Right kidney (tissue), 1 donor: ENCODE results near the gene PHC2.

ENCODE experiments used
- DNase-seq: peaks from one replicate; pipeline ENCODE4 v3.0.0-alpha.2; 2016

Gene PHC2

GRCh38 chr1:33425900-33426299 is 5.0 kb downstream of the PHC2 start:
- no peak for DNase-seq

GRCh38 chr1:33424610-33425009 is 6.3 kb downstream of the PHC2 start:
- DNase-seq, result no peak

GRCh38 chr1:33424205-33424604 is 6.7 kb downstream of the PHC2 start:
- no peak for DNase-seq

GRCh38 chr1:33420870-33421775 is 9.8 kb downstream of the PHC2 start:
- no peak for DNase-seq

- DNase-seq, result no peak
Measured at GRCh38 chr1:33418811-33419210, 12.1 kb downstream of the PHC2 start.

- no peak for DNase-seq
Measured at GRCh38 chr1:33414879-33415278, 16.0 kb downstream of the PHC2 start.

- DNase-seq, result no peak
Measured at GRCh38 chr1:33410091-33410701, 20.7 kb downstream of the PHC2 start.

- DNase-seq, result no peak
Measured at GRCh38 chr1:33408093-33408436, 22.8 kb downstream of the PHC2 start.

- no peak for DNase-seq
Measured at GRCh38 chr1:33407352-33408092, 23.4 kb downstream of the PHC2 start.

GRCh38 chr1:33402206-33402605 is 28.7 kb downstream of the PHC2 start:
- DNase-seq, result no peak

- no peak for DNase-seq
Measured at GRCh38 chr1:33401471-33401870, 29.4 kb downstream of the PHC2 start.

GRCh38 chr1:33400153-33400911 is 30.6 kb downstream of the PHC2 start:
- no peak for DNase-seq

- DNase-seq, result no peak
Measured at GRCh38 chr1:33399375-33399774, 31.5 kb downstream of the PHC2 start.

GRCh38 chr1:33397994-33398393 is 32.9 kb downstream of the PHC2 start:
- no peak for DNase-seq

- DNase-seq, result no peak
Measured at GRCh38 chr1:33397125-33397506, 33.8 kb downstream of the PHC2 start.

- no peak for DNase-seq
Measured at GRCh38 chr1:33396188-33397124, 34.4 kb downstream of the PHC2 start.

GRCh38 chr1:33394770-33395169 is 36.1 kb downstream of the PHC2 start:
- DNase-seq, result no peak

GRCh38 chr1:33393991-33394390 is 36.9 kb downstream of the PHC2 start:
- DNase-seq, result no peak

- DNase-seq, result no peak
Measured at GRCh38 chr1:33393524-33393923, 37.4 kb downstream of the PHC2 start.

- no peak for DNase-seq
Measured at GRCh38 chr1:33392639-33393038, 38.3 kb downstream of the PHC2 start.

GRCh38 chr1:33392206-33392605 is 38.7 kb downstream of the PHC2 start:
- no peak for DNase-seq
